Epithelial cell of proximal tubule (primary cell): Measurements from ENCODE around the gene COX4I1. TPM values are rescaled to one million over a fixed set of nuclear protein-coding genes. Genes with fewer than 3 reads are reported as not detected.

Source experiments
- DNase-seq: peaks from one replicate; pipeline ENCODE4 v3.0.0-alpha.2; 2011; ENCODE audit warnings: low read depth
- H3K4me3 ChIP-seq: 2 replicates; pipeline ENCODE4 v1.5.1; 2011; ENCODE audit warnings: low read depth, mild to moderate bottlenecking, low read length
- total RNA-seq: library from RNA; depleted of rRNA; stranded (reverse); fragments of >200 nt; gene quantifications from 2 replicates; pipeline ENCODE4 v1.2.3, GENCODE V29; 2015
- TF ChIP-seq, protein P1 (sequence below): conservative IDR thresholded peaks from 2 replicates; pipeline ENCODE4 v1.5.1; 2012; ENCODE audit warnings: low read depth, mild to moderate bottlenecking, low read length

Gene COX4I1
- total RNA-seq, 1 donor from 2014 or later: 824 TPM

DNA sequence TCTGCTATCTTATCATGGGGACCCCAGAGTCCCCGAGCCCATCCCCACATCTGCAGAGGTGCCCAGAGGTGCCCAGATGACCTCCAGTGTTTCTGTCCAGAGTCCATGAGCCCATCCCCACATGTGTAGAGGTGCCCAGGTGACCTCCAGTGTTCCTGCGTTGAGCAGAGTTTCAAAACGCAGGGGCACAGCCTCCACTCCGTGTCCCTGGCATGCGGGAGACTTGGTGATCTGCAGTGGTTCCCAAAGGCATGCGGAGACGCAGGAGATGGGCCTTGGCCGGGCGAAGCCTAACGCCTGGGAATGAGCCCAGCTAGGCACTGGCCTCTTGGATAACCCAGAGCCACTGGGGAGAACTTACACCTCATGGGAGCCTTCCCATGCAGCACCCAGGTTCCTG, 41.3 kb downstream of the COX4I1 start:
- DNase-seq: no peak
- no peak overlapping the region for H3K4me3 ChIP-seq
- TF ChIP-seq, protein P1, sequence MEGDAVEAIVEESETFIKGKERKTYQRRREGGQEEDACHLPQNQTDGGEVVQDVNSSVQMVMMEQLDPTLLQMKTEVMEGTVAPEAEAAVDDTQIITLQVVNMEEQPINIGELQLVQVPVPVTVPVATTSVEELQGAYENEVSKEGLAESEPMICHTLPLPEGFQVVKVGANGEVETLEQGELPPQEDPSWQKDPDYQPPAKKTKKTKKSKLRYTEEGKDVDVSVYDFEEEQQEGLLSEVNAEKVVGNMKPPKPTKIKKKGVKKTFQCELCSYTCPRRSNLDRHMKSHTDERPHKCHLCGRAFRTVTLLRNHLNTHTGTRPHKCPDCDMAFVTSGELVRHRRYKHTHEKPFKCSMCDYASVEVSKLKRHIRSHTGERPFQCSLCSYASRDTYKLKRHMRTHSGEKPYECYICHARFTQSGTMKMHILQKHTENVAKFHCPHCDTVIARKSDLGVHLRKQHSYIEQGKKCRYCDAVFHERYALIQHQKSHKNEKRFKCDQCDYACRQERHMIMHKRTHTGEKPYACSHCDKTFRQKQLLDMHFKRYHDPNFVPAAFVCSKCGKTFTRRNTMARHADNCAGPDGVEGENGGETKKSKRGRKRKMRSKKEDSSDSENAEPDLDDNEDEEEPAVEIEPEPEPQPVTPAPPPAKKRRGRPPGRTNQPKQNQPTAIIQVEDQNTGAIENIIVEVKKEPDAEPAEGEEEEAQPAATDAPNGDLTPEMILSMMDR: no peak

DNA sequence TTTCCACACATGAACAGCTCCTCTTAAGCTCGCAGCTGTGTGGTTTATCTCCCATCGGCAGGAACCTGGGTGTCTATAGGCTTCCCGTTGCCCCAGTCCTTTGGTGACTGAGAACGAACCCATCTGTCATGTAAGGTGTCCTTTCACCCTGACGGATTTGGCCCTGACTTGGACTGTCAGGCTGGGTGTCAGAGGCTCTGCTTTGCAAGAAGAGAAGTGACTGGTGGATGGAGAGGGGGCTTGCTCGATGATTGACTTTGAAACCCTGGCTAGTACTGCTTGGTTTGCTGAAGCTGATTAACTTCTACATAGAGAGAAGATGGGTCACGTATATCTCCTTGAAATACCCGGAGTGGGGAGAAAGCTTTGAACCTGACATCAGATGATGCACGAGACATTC, 42.9 kb downstream of the COX4I1 start:
- DNase-seq: no peak
- TF ChIP-seq, protein P1: no peak
- no peak overlapping the region for H3K4me3 ChIP-seq

DNA sequence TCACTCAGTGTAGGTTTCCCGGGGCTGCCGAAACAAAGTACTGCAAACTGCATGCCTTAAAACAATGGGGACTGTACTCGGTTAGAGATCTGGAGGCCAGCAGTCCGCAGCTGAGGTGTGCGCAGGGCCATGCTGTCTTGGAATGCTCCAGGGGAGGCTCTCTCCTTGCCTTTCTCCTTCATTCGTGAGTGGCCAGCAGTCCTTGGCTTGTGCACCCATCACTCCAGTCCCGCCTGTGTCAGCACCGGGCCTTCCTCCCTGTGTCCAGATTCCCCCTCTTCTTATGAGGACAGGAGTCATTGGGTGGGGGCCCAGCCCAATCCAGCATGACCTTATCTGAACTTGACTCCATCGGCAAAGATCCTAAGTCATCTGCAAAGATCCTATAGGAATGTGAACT, 43.4 kb downstream of the COX4I1 start:
- TF ChIP-seq, protein P1: no peak
- DNase-seq: no peak
- no peak overlapping the region for H3K4me3 ChIP-seq

DNA sequence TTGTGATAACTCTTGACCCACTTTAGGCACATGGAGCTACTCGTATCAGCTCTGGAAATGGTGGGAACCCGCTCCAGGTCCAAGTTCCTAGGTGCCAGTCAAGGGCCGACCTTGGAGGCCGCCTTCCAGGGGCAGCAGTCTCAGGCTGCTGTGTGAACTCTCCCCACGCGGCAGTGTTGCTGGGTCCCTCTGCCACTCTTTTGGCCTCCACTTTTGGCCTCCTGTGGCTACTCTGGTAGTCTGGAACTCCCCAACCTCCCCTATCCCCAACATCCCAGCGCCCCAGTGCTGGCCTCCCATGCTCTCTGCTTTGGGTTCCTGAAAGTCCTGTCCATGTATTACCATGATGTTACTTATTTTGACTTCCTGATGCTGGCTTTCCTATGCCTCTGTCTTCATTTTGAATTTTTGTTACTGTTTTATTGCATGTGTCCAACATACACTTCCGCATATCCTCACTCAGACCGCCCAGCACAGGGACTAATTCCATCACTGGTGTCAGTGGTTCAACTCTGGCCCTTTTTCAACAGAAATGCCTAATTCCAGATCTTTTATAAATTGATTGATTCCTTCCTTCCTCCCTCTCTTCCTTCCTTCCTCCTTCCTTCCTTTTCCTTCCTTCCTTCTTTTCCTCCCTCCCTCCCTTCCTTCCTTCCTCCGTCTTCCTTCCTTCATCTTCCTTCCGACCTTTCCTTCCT, 44.1 kb downstream of the COX4I1 start:
- DNase-seq: no peak
- TF ChIP-seq, protein P1: no peak
- H3K4me3 ChIP-seq: no peak overlapping the region

DNA sequence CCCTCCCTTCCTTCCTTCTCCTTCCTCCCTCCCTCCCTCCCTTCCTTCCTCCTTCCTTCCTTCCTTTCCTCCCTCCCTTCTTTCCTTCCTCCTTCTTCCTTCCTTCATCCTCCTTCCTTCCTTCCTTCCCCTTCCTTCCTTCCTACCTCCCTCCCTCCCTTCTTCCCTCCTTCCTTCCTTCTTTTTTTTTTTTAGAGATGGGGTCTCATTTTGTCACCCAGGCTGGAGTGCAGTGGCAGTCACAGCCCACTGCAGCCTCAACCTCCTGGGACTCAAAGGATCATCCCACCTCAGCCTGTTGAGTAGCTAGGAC, 44.6 kb downstream of the COX4I1 start:
- DNase-seq: no peak
- TF ChIP-seq, protein P1: no peak
- H3K4me3 ChIP-seq: no peak overlapping the region

DNA sequence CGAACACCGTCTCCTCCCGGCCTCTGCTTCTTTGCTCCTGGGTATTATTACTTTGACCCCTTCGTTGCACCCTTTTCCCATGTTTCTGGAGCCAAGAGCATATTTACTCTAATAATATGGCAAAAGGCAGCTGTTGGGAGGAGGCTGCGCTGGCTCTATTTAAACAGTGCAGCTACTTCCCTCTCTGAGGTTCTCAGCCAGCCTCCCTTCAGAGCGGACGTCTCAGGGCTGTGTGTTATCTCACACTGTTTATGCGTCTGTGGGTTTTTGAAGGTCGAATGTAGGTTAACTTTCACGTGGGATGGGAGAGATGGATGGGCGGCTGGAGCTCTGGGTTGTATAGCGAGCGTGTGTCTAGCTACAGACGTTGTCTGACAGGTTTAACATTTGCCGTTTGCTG, 45.3 kb downstream of the COX4I1 start:
- no peak for DNase-seq
- H3K4me3 ChIP-seq: no peak overlapping the region
- TF ChIP-seq, protein P1: no peak

DNA sequence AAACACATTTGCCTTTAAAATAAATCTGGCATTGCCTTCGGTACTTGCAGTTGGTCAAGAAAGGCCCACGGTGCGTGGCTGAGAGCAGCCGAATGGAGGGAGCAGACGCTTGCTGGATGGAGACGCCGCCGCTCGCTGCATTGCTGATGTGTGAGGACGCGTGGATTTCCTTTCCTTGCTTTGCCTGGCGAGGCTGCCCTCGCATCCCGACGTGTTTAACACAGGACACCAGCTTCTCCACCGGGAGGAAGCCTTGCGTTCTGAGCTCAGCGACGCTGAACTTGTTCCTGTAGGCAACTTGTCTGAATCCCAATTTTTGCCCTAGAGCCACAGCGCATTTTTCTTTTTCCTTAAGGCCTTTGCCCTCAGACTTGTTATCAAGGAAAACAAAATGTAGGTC, 45.8 kb downstream of the COX4I1 start:
- TF ChIP-seq, protein P1: no peak
- DNase-seq: no peak
- no peak overlapping the region for H3K4me3 ChIP-seq
